ENCODE results near the gene CDK18. TPM values are rescaled to one million over a fixed set of nuclear protein-coding genes. Genes with fewer than 3 reads are reported as not detected.

Gene CDK18
- total RNA-seq, 1 donor from 2014 or later = 3.0 TPM

Other genes with a start within 250 kb of the CDK18 start
- gene NUAK2, start 182.9 kb upstream of the CDK18 start, total RNA-seq = 4.3 and 4.5 TPM in 2 replicates
- not detected in 2 replicates for gene KLHDC8A, start 147.7 kb upstream of the CDK18 start, total RNA-seq
- gene LEMD1, start 82.6 kb upstream of the CDK18 start, total RNA-seq = not detected in 2 replicates
- not detected in 2 replicates for gene BLACAT1, start 48.6 kb upstream of the CDK18 start, total RNA-seq
- gene ELK4, start 127.3 kb downstream of the CDK18 start, total RNA-seq = 46.4 and 50.4 TPM in 2 replicates
- 1.1 and 1.6 TPM in 2 replicates for gene SLC45A3, start 175.8 kb downstream of the CDK18 start, total RNA-seq
- 189 and 215 TPM in 2 replicates for gene NUCKS1, start 245.5 kb downstream of the CDK18 start, total RNA-seq

Measured in osteocyte (in vitro differentiated cells).